HG03432 (cell line): ENCODE measurements around the gene INPP4A.

Experiments
- ATAC-seq: cut with Tn5 transposase; IDR thresholded peaks from one replicate; pipeline ENCODE4 v1.9.1; 2021; ENCODE audit warnings: mild to moderate bottlenecking, moderate library complexity; ENCODE audit not compliant: unreplicated experiment

Gene INPP4A

GRCh38 chr2:98558852-98559530, 114.3 kb downstream of the INPP4A start:
- ATAC-seq, result no peak

- no peak for ATAC-seq
Observed at GRCh38 chr2:98559581-98559980, 114.9 kb downstream of the INPP4A start.

GRCh38 chr2:98560256-98560771, 115.7 kb downstream of the INPP4A start:
- no peak for ATAC-seq

- no peak for ATAC-seq
Observed at GRCh38 chr2:98561018-98561417, 116.4 kb downstream of the INPP4A start.

- no peak for ATAC-seq
Observed at GRCh38 chr2:98561902-98562695, 117.4 kb downstream of the INPP4A start.

- ATAC-seq, result no peak
Observed at GRCh38 chr2:98563394-98563793, 118.7 kb downstream of the INPP4A start.

GRCh38 chr2:98564541-98565132, 120.0 kb downstream of the INPP4A start:
- ATAC-seq, result no peak

- ATAC-seq, result no peak
Observed at GRCh38 chr2:98565286-98565860, 120.7 kb downstream of the INPP4A start.

GRCh38 chr2:98565941-98566340, 121.3 kb downstream of the INPP4A start:
- no peak for ATAC-seq

- ATAC-seq, result no peak
Observed at GRCh38 chr2:98568161-98568956, 123.7 kb downstream of the INPP4A start.

- peak; percentile 55 for ATAC-seq
Observed at GRCh38 chr2:98569197-98569793, 124.6 kb downstream of the INPP4A start.

- no peak for ATAC-seq
Observed at GRCh38 chr2:98569915-98570314, 125.3 kb downstream of the INPP4A start.

GRCh38 chr2:98570356-98570755, 125.7 kb downstream of the INPP4A start:
- ATAC-seq, result no peak

- no peak for ATAC-seq
Observed at GRCh38 chr2:98571121-98571701, 126.6 kb downstream of the INPP4A start.

GRCh38 chr2:98571796-98572195, 127.1 kb downstream of the INPP4A start:
- ATAC-seq, result no peak

- ATAC-seq, result no peak
Observed at GRCh38 chr2:98572211-98572610, 127.6 kb downstream of the INPP4A start.

- no peak for ATAC-seq
Observed at GRCh38 chr2:98572676-98573075, 128.0 kb downstream of the INPP4A start.

- no peak for ATAC-seq
Observed at GRCh38 chr2:98573426-98573825, 128.8 kb downstream of the INPP4A start.

GRCh38 chr2:98576666-98577312, 132.1 kb downstream of the INPP4A start:
- ATAC-seq, result no peak
